ENCODE results near the gene GPR84.

DNA sequence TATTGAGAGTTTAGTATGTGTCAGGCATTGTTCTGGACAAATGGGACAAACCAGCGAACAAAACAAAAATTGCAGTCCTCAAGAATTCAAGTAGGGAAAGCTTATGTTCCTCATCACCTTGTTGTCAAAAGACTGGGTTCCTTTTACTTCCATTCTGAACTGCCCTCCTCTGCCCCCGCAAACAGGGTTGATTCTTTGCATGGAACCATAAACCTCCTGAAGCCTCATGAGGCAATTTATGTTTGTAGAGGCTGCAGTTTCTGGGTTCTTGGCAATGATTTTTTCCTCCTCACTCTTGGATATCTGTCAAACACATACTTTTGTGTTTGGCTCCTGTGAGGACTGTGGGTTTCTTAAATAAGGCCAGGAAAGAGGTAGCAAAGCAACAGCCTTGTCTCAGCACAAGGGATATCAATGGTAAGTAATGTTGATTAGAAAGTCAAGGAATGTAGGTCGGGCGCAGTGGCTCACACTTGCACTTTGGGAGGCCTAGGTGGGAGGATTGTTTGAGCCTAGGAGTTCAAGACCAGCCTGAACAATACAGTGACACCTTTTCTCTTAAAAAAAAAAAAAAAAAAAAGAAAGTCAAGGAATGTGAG, 25.5 kb downstream of the GPR84 start:
- TF ChIP-seq POLR2A (IDR thresholded peaks at IDR 0.05) = no peak
- TF ChIP-seq, protein P1, sequence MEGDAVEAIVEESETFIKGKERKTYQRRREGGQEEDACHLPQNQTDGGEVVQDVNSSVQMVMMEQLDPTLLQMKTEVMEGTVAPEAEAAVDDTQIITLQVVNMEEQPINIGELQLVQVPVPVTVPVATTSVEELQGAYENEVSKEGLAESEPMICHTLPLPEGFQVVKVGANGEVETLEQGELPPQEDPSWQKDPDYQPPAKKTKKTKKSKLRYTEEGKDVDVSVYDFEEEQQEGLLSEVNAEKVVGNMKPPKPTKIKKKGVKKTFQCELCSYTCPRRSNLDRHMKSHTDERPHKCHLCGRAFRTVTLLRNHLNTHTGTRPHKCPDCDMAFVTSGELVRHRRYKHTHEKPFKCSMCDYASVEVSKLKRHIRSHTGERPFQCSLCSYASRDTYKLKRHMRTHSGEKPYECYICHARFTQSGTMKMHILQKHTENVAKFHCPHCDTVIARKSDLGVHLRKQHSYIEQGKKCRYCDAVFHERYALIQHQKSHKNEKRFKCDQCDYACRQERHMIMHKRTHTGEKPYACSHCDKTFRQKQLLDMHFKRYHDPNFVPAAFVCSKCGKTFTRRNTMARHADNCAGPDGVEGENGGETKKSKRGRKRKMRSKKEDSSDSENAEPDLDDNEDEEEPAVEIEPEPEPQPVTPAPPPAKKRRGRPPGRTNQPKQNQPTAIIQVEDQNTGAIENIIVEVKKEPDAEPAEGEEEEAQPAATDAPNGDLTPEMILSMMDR (IDR thresholded peaks at IDR 0.05) = no peak

All from vagina (tissue), 2 donors.